ENCODE data around the gene BMX. TPM values are rescaled to one million over a fixed set of nuclear protein-coding genes. Genes with fewer than 3 reads are reported as not detected.

The BMX gene
- total RNA-seq, 1 donor from 2014 or later = 0.74 TPM

DNA sequence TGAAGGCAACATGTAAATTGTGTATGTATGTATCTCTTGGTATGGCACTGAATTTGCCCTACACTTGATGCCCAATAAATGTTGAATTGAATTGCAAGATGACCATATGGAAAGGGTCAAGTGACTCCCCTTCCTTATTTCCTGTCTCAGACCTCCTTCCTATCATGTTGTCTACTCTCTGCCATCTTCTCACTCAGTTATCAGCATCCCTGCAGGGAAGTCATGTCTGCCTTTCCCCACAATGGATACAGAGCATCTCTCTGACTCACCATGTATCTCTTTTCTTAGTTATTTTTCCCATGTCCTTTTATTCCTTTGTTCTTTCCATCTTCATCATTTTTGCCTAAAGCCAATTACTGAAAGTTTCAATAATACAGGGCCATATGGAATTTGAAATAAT, 22.5 kb downstream of the BMX start:
- no peak overlapping the region for H3K27ac Mint-ChIP-seq (ENCODE audit: unreplicated experiment)
- TF ChIP-seq, protein P1, sequence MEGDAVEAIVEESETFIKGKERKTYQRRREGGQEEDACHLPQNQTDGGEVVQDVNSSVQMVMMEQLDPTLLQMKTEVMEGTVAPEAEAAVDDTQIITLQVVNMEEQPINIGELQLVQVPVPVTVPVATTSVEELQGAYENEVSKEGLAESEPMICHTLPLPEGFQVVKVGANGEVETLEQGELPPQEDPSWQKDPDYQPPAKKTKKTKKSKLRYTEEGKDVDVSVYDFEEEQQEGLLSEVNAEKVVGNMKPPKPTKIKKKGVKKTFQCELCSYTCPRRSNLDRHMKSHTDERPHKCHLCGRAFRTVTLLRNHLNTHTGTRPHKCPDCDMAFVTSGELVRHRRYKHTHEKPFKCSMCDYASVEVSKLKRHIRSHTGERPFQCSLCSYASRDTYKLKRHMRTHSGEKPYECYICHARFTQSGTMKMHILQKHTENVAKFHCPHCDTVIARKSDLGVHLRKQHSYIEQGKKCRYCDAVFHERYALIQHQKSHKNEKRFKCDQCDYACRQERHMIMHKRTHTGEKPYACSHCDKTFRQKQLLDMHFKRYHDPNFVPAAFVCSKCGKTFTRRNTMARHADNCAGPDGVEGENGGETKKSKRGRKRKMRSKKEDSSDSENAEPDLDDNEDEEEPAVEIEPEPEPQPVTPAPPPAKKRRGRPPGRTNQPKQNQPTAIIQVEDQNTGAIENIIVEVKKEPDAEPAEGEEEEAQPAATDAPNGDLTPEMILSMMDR (IDR thresholded peaks at IDR 0.05; ENCODE audit: unreplicated experiment) = no peak
- DNase-seq (ENCODE audit: low spot score) = no peak
- H3K27me3 Mint-ChIP-seq (ENCODE audit: unreplicated experiment) = peaks cover 2% of the 10 kb centered on the region
- no peak overlapping the region for H3K4me3 Mint-ChIP-seq (ENCODE audit: unreplicated experiment)
- no peaks in the 10 kb centered on the region for H3K36me3 Mint-ChIP-seq (ENCODE audit: low read depth, unreplicated experiment)
- no peaks in the 10 kb centered on the region for H3K9me3 Mint-ChIP-seq (ENCODE audit: unreplicated experiment)
- H3K4me1 Mint-ChIP-seq (ENCODE audit: unreplicated experiment) = peaks cover 26% of the 10 kb centered on the region

DNA sequence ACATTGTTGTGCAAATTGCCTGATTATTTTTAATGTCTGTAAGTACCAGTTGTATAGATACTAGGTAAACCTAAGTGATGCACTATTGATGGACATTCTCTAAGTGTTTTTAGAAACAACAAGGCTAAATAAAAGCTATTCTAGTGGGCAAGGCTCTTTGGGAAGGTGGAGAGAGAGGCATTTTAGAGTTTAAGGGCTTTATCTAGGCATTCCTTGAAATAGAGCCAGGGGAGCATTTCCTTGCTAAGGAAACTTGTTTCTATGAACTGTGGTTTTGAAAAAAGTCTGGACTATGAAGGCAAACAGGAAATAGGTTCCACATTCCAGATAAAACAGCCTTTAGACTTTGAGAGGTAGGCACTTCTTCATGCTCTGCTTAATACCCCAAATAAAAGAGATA, 23.8 kb downstream of the BMX start:
- H3K4me3 Mint-ChIP-seq (ENCODE audit: unreplicated experiment) = no peak overlapping the region
- peaks cover 2% of the 10 kb centered on the region for H3K27me3 Mint-ChIP-seq (ENCODE audit: unreplicated experiment)
- H3K36me3 Mint-ChIP-seq (ENCODE audit: low read depth, unreplicated experiment) = no peaks in the 10 kb centered on the region
- no peak for DNase-seq (ENCODE audit: low spot score)
- H3K9me3 Mint-ChIP-seq (ENCODE audit: unreplicated experiment) = no peaks in the 10 kb centered on the region
- peaks cover 26% of the 10 kb centered on the region for H3K4me1 Mint-ChIP-seq (ENCODE audit: unreplicated experiment)
- peak overlapping the region; percentile 78 for H3K27ac Mint-ChIP-seq (ENCODE audit: unreplicated experiment)
- TF ChIP-seq, protein P1 (IDR thresholded peaks at IDR 0.05; ENCODE audit: unreplicated experiment) = no peak

DNA sequence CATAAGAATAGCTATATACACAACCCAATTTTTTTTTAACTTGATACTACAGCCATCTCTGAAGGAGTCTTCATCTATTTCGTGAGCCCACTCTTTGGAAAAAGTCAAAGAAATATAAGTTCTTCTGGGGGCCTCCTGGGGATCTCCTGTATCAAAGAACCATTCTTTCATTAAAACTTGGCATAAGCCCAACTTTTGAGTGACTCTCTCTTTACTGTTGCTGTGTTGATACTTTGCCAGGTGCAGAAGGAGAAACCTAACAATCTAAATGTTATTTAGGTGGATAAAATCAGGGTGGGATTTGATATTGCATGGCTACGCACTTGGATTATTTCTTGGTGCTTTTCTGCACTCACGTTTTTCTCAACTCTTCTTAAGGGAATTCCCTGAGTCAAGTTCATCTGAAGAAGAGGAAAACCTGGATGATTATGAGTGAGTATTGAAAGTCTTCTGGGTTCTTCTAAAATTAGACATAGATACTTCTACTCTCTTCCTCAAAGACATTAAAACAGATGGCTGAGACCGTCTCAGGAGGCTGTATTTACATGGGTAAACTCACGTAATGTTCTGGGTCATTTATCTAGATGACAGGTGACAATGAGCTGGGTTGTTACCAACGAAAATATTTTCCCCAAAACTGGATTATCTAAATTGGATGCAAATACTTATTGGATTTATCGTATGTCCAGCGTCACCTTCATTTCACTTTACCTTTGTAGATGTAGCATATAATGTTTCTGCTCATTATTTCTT, 25.2 kb downstream of the BMX start:
- H3K36me3 Mint-ChIP-seq (ENCODE audit: low read depth, unreplicated experiment) = no peaks in the 10 kb centered on the region
- H3K4me3 Mint-ChIP-seq (ENCODE audit: unreplicated experiment) = no peak overlapping the region
- H3K27me3 Mint-ChIP-seq (ENCODE audit: unreplicated experiment) = peaks cover 2% of the 10 kb centered on the region
- no peak for DNase-seq (ENCODE audit: low spot score)
- no peak overlapping the region for H3K27ac Mint-ChIP-seq (ENCODE audit: unreplicated experiment)
- H3K9me3 Mint-ChIP-seq (ENCODE audit: unreplicated experiment) = no peaks in the 10 kb centered on the region
- TF ChIP-seq, protein P1 (IDR thresholded peaks at IDR 0.05; ENCODE audit: unreplicated experiment) = no peak
- peaks cover 26% of the 10 kb centered on the region for H3K4me1 Mint-ChIP-seq (ENCODE audit: unreplicated experiment)

DNA sequence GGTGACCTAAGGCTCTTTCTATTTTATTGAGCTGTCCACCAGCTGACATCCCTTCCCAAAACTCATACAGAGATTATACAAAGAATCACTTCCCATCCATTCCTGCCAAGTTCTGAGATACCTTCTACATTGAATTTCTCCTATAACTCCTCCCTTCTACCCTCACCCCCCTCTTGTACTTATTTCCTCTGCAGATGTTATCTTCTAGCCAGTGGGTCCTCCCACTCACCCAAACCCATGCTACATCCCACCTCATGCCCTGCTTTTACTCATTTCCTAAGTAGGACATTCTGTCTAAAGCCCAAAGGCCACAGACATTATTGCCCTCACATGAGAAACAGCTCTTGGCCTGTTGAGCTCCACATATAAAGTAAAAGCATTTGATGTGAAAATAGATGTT, 28.6 kb downstream of the BMX start:
- TF ChIP-seq, protein P1 (IDR thresholded peaks at IDR 0.05; ENCODE audit: unreplicated experiment) = no peak
- H3K27me3 Mint-ChIP-seq (ENCODE audit: unreplicated experiment) = no peaks in the 10 kb centered on the region
- no peak overlapping the region for H3K27ac Mint-ChIP-seq (ENCODE audit: unreplicated experiment)
- no peaks in the 10 kb centered on the region for H3K9me3 Mint-ChIP-seq (ENCODE audit: unreplicated experiment)
- H3K36me3 Mint-ChIP-seq (ENCODE audit: low read depth, unreplicated experiment) = no peaks in the 10 kb centered on the region
- H3K4me3 Mint-ChIP-seq (ENCODE audit: unreplicated experiment) = no peak overlapping the region
- DNase-seq (ENCODE audit: low spot score) = no peak
- peaks cover 8% of the 10 kb centered on the region for H3K4me1 Mint-ChIP-seq (ENCODE audit: unreplicated experiment)

DNA sequence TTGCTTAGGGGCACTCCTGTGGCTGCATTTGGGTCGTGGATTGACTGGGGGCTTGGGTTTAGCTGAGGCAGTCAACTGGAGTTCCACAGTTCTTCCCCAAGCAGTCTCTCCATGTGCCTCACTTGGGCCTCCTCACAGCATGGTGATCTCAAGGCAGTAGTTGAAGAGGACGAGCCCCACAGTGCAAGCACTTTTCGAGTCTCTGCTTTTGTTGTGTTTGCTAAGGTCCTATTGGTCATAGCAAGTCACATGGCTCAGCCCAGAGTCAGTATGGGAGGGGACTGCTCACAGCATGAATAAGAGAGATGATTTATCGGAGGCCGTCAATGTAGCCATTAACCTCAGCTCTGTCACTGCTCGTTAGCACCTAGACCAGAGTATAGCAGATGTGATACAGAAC, 29.7 kb downstream of the BMX start:
- H3K27ac Mint-ChIP-seq (ENCODE audit: unreplicated experiment) = no peak overlapping the region
- H3K27me3 Mint-ChIP-seq (ENCODE audit: unreplicated experiment) = no peaks in the 10 kb centered on the region
- TF ChIP-seq, protein P1 (IDR thresholded peaks at IDR 0.05; ENCODE audit: unreplicated experiment) = no peak
- peaks cover 1% of the 10 kb centered on the region for H3K4me1 Mint-ChIP-seq (ENCODE audit: unreplicated experiment)
- no peaks in the 10 kb centered on the region for H3K9me3 Mint-ChIP-seq (ENCODE audit: unreplicated experiment)
- no peaks in the 10 kb centered on the region for H3K36me3 Mint-ChIP-seq (ENCODE audit: low read depth, unreplicated experiment)
- no peak overlapping the region for H3K4me3 Mint-ChIP-seq (ENCODE audit: unreplicated experiment)
- no peak for DNase-seq (ENCODE audit: low spot score)

All from endothelial cell (in vitro differentiated cells).